HCT116 (cell line): ENCODE results near the gene CHRD. TPM values are rescaled to one million over a fixed set of nuclear protein-coding genes. Genes with fewer than 3 reads are reported as not detected.

Experiments
- ATAC-seq: fragments of 200-7000 bp; cut with Tn5 transposase; 2 replicates; pipeline ENCODE4 v1.9.1; 2020; ENCODE audit warnings: mild to moderate bottlenecking, moderate library complexity
- BruUV-seq: library from RNA; stranded (reverse); fragments of 400-500 nt; replicated peaks from 2 replicates; lab custom pipeline; 2021; lab: Mats Ljungman, UMichigan
- CTCF ChIA-PET: fragments of 300-600 bp; sonication (Branson Sonifier 250); formaldehyde crosslinking; loops from one replicate; lab custom pipeline; 2021; ENCODE audit warnings: antibody characterized with exemption; lab: Charles Lee
- POLR2A ChIA-PET: fragments of 300-600, 350-600 bp; sonication (Branson Sonifier 250); formaldehyde crosslinking; loops from one replicate; lab custom pipeline; 2021; ENCODE audit warnings: antibody characterized with exemption; lab: Charles Lee
- RAD21 ChIA-PET, 2 experiments: fragments of 300-600 bp; sonication (Branson Sonifier 250); formaldehyde crosslinking; loops; one replicate each; lab custom pipeline; 2023; ENCODE audit warnings: low total read pairs in 2 of 2; ENCODE audit not compliant: uncharacterized antibody in 2 of 2, unreplicated experiment in 2 of 2, low non-redundant PET in 1 of 2; lab: Charles Lee
- DNase-seq: peaks from one replicate; pipeline ENCODE4 v3.0.0-alpha.2; 2010; ENCODE audit warnings: low read depth, low spot score
- H2AFZ ChIP-seq: fragments of 200-600 bp; shearing (Covaris generic), sonication (generic); 2 replicates; pipeline ENCODE4 v1.6.1; 2017; ENCODE audit warnings: low read depth, mixed run types, mixed read lengths, antibody characterized with exemption, low read length; ENCODE audit not compliant: poor library complexity, severe bottlenecking
- H3K27ac ChIP-seq: 2 replicates; pipeline ENCODE4 v1.5.1; 2012; ENCODE audit warnings: low read depth, low read length
- H3K27me3 ChIP-seq: fragments of 200-600 bp; sonication (generic); 2 replicates; pipeline ENCODE4 v1.6.1; 2016; ENCODE audit warnings: mixed run types, low read length, mixed read lengths; ENCODE audit not compliant: insufficient read depth
- H3K36me3 ChIP-seq, 2 experiments: fragments of 200-500 bp in 1 of 2; fragments of 200-600 bp in 1 of 2; sonication (Bioruptor generic) in 1 of 2; sonication (generic) in 1 of 2; 2 replicates each; pipeline versions ENCODE4 v1.5.1 to v1.6.1; 2014 to 2016; ENCODE audit warnings: low read length in 2 of 2, inconsistent platforms in 1 of 2, mixed read lengths in 1 of 2, mixed run types in 1 of 2; ENCODE audit not compliant: insufficient read depth in 2 of 2, control insufficient read depth in 1 of 2
- H3K4me1 ChIP-seq, 2 experiments: fragments of 200-600 bp in 1 of 2; sonication (generic) in 1 of 2; 2 replicates each; pipeline versions ENCODE4 v1.5.1 to v1.6.1; 2012 to 2017; ENCODE audit warnings: low read length in 2 of 2, inconsistent platforms in 1 of 2, mild to moderate bottlenecking in 1 of 2, mixed read lengths in 1 of 2, mixed run types in 1 of 2, moderate library complexity in 1 of 2; ENCODE audit not compliant: insufficient read depth in 2 of 2, control insufficient read depth in 1 of 2
- H3K4me2 ChIP-seq: fragments of 200-600 bp; sonication (generic); 2 replicates; pipeline ENCODE4 v1.6.1; 2017; ENCODE audit warnings: mixed run types, low read length, mixed read lengths
- H3K4me3 ChIP-seq, 2 experiments: fragments of 200-600 bp in 1 of 2; sonication (generic) in 1 of 2; replicated peaks in 1 of 2; 2 replicates each; pipeline ENCODE4 v1.5.1; 2011 to 2016; ENCODE audit warnings: low read length in 2 of 2, control low read depth in 1 of 2, low read depth in 1 of 2, mild to moderate bottlenecking in 1 of 2, mixed read lengths in 1 of 2, mixed run types in 1 of 2
- H3K79me2 ChIP-seq: fragments of 200-600 bp; sonication (generic); 2 replicates; pipeline ENCODE4 v1.6.1; 2017; ENCODE audit warnings: mild to moderate bottlenecking, mixed run types, low read length, moderate library complexity, mixed read lengths; ENCODE audit not compliant: insufficient read depth
- H3K9ac ChIP-seq: fragments of 200-600 bp; sonication (generic); 2 replicates; pipeline ENCODE4 v1.6.1; 2016; ENCODE audit warnings: low read length, mixed read lengths
- H3K9me2 ChIP-seq: fragments of 200-600 bp; sonication (generic), shearing (Covaris generic); 2 replicates; pipeline ENCODE4 v1.6.1; 2017; ENCODE audit warnings: mixed run types, mild to moderate bottlenecking, moderate library complexity; ENCODE audit not compliant: insufficient read depth
- H3K9me3 ChIP-seq, 2 experiments: fragments of 200-500 bp in 1 of 2; fragments of 200-600 bp in 1 of 2; sonication (Bioruptor generic) in 1 of 2; sonication (generic) in 1 of 2; 2 replicates each; pipeline ENCODE4 v1.6.1; 2014 to 2017; ENCODE audit warnings: low read length in 2 of 2, mixed read lengths in 2 of 2, inconsistent platforms in 1 of 2, low read depth in 1 of 2, mild to moderate bottlenecking in 1 of 2, mixed run types in 1 of 2, moderate library complexity in 1 of 2; ENCODE audit not compliant: control insufficient read depth in 1 of 2, insufficient read depth in 1 of 2
- H4K20me1 ChIP-seq: fragments of 200-600 bp; sonication (generic), shearing (Covaris generic); 2 replicates; pipeline ENCODE4 v1.6.1; 2017; ENCODE audit warnings: mixed run types, mild to moderate bottlenecking, moderate library complexity; ENCODE audit not compliant: insufficient read depth
- CEBPB ChIP-seq: IDR thresholded peaks from 2 replicates; pipeline ENCODE4 v1.6.1; 2012; ENCODE audit warnings: low read depth
- EGR1 ChIP-seq: IDR thresholded peaks from 2 replicates; pipeline ENCODE4 v1.6.1; 2012; ENCODE audit warnings: low read depth
- ELF1 ChIP-seq: IDR thresholded peaks from 2 replicates; pipeline ENCODE4 v1.6.1; 2012; ENCODE audit warnings: low read depth, borderline replicate concordance
- EZH2 ChIP-seq: fragments of 200-600 bp; sonication (generic); IDR thresholded peaks from 2 replicates; pipeline ENCODE4 v1.6.1; 2017; ENCODE audit warnings: antibody characterized with exemption, mixed run types
- EZH2phosphoT487 ChIP-seq: fragments of 200-600 bp; IDR thresholded peaks from 2 replicates; pipeline ENCODE4 v1.6.1; 2018; ENCODE audit warnings: antibody characterized with exemption, borderline replicate concordance
- FOSL1 ChIP-seq: IDR thresholded peaks from 2 replicates; pipeline ENCODE4 v1.6.1; 2012; ENCODE audit warnings: low read depth
- JUND ChIP-seq: IDR thresholded peaks from 2 replicates; pipeline ENCODE4 v1.6.1; 2012
- POLR2A ChIP-seq: IDR thresholded peaks from 2 replicates; pipeline ENCODE4 v1.7.0; 2011; ENCODE audit warnings: borderline replicate concordance; ENCODE audit not compliant: insufficient read depth, insufficient read length; ENCODE audit errors: extremely low read depth
- POLR2AphosphoS5 ChIP-seq: IDR thresholded peaks from 2 replicates; pipeline ENCODE4 v1.6.1; 2011; ENCODE audit warnings: mild to moderate bottlenecking, low read depth, low read length, moderate library complexity
- RAD21 ChIP-seq: IDR thresholded peaks from 2 replicates; pipeline ENCODE4 v1.6.1; 2012; ENCODE audit warnings: low read depth, mild to moderate bottlenecking
- SIN3A ChIP-seq: IDR thresholded peaks from 2 replicates; pipeline ENCODE4 v1.6.1; 2012; ENCODE audit warnings: low read depth
- SP1 ChIP-seq: IDR thresholded peaks from 2 replicates; pipeline ENCODE4 v1.6.1; 2012; ENCODE audit warnings: low read depth
- SRF ChIP-seq: IDR thresholded peaks from 2 replicates; pipeline ENCODE4 v1.6.1; 2012; ENCODE audit warnings: low read depth
- TCF7L2 ChIP-seq: IDR thresholded peaks from 2 replicates; pipeline ENCODE4 v1.7.0; 2011; ENCODE audit warnings: borderline replicate concordance, inconsistent platforms; ENCODE audit not compliant: insufficient read depth, insufficient read length; ENCODE audit errors: extremely low read depth
- ZFX ChIP-seq: fragments of 450-650 bp; IDR thresholded peaks from 2 replicates; pipeline ENCODE4 v1.6.1; 2017
- ZNF274 ChIP-seq: fragments of 200-500 bp; sonication (Bioruptor generic); IDR thresholded peaks from 2 replicates; pipeline ENCODE4 v1.6.1; 2014; ENCODE audit warnings: mild to moderate bottlenecking, low read depth, low read length, inconsistent platforms
- intact Hi-C: fragments of 100-400 bp; cut with micrococcal nuclease; formaldehyde crosslinking; loops from 2 replicates; pipeline ENCODE4 v1.10.0; 2022
- total RNA-seq: library from RNA; stranded (reverse); gene quantifications from one replicate; pipeline ENCODE4 v1.2.1, GENCODE V29; 2021; ENCODE audit not compliant: unreplicated experiment
- TF ChIP-seq, protein P1 (sequence below): IDR thresholded peaks from 2 replicates; pipeline ENCODE4 v1.6.1; 2011; ENCODE audit warnings: mild to moderate bottlenecking, low read length, moderate library complexity; ENCODE audit not compliant: insufficient replicate concordance; ENCODE audit errors: extremely low read depth
- TF ChIP-seq, protein P2 (sequence below), 3 experiments: fragments of 200-600 bp in 1 of 3; sonication (generic) in 1 of 3; IDR thresholded peaks in 2 of 3; conservative IDR thresholded peaks in 1 of 3; 2 replicates each; pipeline ENCODE4 v1.5.1; 2012 to 2017; ENCODE audit warnings: low read depth in 2 of 3, low read length in 2 of 3, antibody characterized with exemption in 1 of 3, borderline replicate concordance in 1 of 3, control low read depth in 1 of 3, mild to moderate bottlenecking in 1 of 3, mixed read lengths in 1 of 3, mixed run types in 1 of 3, moderate library complexity in 1 of 3; ENCODE audit not compliant: insufficient read depth in 1 of 3
- TF ChIP-seq, protein P3 (sequence below): IDR thresholded peaks from 2 replicates; pipeline ENCODE4 v1.6.1; 2012

The CHRD gene
- total RNA-seq, 1 experiment from 2014 or later = 8.0 TPM

GRCh38 chr3:184439096-184439495, 59.2 kb downstream of the CHRD start:
- H3K9ac ChIP-seq = no peak overlapping the region
- H3K36me3 ChIP-seq = no peaks in the 10 kb centered on the region
- no peaks in the 10 kb centered on the region for H4K20me1 ChIP-seq
- H3K27me3 ChIP-seq = no peaks in the 10 kb centered on the region
- no peak for ATAC-seq
- H3K27ac ChIP-seq = no peak overlapping the region
- no peaks in the 10 kb centered on the region; a peak in 1 of 4 replicates for H3K9me3 ChIP-seq
- TF ChIP-seq RAD21 (no peak), EZH2phosphoT487 (no peak), ZNF274 (no peak), POLR2A (no peak), JUND (no peak), TCF7L2 (no peak), SIN3A (no peak), SRF (no peak), POLR2AphosphoS5 (no peak), ZFX (no peak), EGR1 (no peak), EZH2 (no peak), FOSL1 (no peak), ELF1 (no peak), CEBPB (no peak), SP1 (no peak)
- TF ChIP-seq, protein P1, sequence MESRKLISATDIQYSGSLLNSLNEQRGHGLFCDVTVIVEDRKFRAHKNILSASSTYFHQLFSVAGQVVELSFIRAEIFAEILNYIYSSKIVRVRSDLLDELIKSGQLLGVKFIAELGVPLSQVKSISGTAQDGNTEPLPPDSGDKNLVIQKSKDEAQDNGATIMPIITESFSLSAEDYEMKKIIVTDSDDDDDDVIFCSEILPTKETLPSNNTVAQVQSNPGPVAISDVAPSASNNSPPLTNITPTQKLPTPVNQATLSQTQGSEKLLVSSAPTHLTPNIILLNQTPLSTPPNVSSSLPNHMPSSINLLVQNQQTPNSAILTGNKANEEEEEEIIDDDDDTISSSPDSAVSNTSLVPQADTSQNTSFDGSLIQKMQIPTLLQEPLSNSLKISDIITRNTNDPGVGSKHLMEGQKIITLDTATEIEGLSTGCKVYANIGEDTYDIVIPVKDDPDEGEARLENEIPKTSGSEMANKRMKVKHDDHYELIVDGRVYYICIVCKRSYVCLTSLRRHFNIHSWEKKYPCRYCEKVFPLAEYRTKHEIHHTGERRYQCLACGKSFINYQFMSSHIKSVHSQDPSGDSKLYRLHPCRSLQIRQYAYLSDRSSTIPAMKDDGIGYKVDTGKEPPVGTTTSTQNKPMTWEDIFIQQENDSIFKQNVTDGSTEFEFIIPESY = no peak
- TF ChIP-seq, protein P2, sequence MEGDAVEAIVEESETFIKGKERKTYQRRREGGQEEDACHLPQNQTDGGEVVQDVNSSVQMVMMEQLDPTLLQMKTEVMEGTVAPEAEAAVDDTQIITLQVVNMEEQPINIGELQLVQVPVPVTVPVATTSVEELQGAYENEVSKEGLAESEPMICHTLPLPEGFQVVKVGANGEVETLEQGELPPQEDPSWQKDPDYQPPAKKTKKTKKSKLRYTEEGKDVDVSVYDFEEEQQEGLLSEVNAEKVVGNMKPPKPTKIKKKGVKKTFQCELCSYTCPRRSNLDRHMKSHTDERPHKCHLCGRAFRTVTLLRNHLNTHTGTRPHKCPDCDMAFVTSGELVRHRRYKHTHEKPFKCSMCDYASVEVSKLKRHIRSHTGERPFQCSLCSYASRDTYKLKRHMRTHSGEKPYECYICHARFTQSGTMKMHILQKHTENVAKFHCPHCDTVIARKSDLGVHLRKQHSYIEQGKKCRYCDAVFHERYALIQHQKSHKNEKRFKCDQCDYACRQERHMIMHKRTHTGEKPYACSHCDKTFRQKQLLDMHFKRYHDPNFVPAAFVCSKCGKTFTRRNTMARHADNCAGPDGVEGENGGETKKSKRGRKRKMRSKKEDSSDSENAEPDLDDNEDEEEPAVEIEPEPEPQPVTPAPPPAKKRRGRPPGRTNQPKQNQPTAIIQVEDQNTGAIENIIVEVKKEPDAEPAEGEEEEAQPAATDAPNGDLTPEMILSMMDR (IDR thresholded peaks at IDR 0.05 in 2 of 3, conservative IDR thresholded peaks at IDR 0.05 in 1 of 3; ENCODE audit: borderline replicate concordance in 1 of 3, insufficient read depth in 1 of 3, low read depth in 2 of 3, low read length in 2 of 3) = no peak
- TF ChIP-seq, protein P3, sequence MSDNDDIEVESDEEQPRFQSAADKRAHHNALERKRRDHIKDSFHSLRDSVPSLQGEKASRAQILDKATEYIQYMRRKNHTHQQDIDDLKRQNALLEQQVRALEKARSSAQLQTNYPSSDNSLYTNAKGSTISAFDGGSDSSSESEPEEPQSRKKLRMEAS = no peak
- H2AFZ ChIP-seq = no peak overlapping the region
- BruUV-seq = no TSS peak
- H3K79me2 ChIP-seq = no peaks in the 10 kb centered on the region
- H3K4me2 ChIP-seq = no peak overlapping the region
- ChIA-PET CTCF (no interaction called here), POLR2A (no interaction called here), RAD21 (no interaction called here)
- DNase-seq = no peak
- intact Hi-C loops = no loop called here
- H3K9me2 ChIP-seq = no peaks in the 10 kb centered on the region
- no peak overlapping the region for H3K4me3 ChIP-seq
- peaks cover 10 to 18% of the 10 kb centered on the region in 2 experiments; a peak in 3 of 4 replicates for H3K4me1 ChIP-seq
